OCI-LY7 (cell line): ENCODE results near the gene ARX. TPM values are rescaled to one million over a fixed set of nuclear protein-coding genes. Genes with fewer than 3 reads are reported as not detected.

Experiments
- BruUV-seq: library from RNA; stranded (reverse); fragments of 400-500 nt; replicated peaks from 2 replicates; lab custom pipeline; 2021; lab: Mats Ljungman, UMichigan
- CTCF ChIA-PET: fragments of 300-600 bp; sonication (Branson Sonifier 250); formaldehyde crosslinking; loops from one replicate; lab custom pipeline; 2022; ENCODE audit warnings: antibody characterized with exemption; ENCODE audit not compliant: unreplicated experiment; lab: Charles Lee
- POLR2A ChIA-PET: fragments of 300-600 bp; sonication (Branson Sonifier 250); formaldehyde crosslinking; loops from one replicate; lab custom pipeline; 2022; ENCODE audit warnings: antibody characterized with exemption; lab: Charles Lee
- DNase-seq: peaks from one replicate; pipeline ENCODE4 v3.0.0-alpha.2; 2015; ENCODE audit warnings: low spot score
- H2AFZ ChIP-seq: fragments of 200-600 bp; sonication (generic), shearing (Covaris generic); 2 replicates; pipeline ENCODE4 v1.6.1; 2014; ENCODE audit warnings: mild to moderate bottlenecking, antibody characterized with exemption, low read length, moderate library complexity
- H3K27ac ChIP-seq: fragments of 200-600 bp; sonication (generic); 2 replicates; pipeline ENCODE4 v1.5.1; 2014; ENCODE audit warnings: mixed run types, low read depth, mild to moderate bottlenecking, moderate library complexity, low read length, inconsistent platforms; ENCODE audit not compliant: poor library complexity, severe bottlenecking
- H3K36me3 ChIP-seq: fragments of 200-600 bp; sonication (generic); 2 replicates; pipeline ENCODE4 v1.6.1; 2014; ENCODE audit warnings: mild to moderate bottlenecking, antibody characterized with exemption, low read length, moderate library complexity, mixed read lengths; ENCODE audit not compliant: insufficient read depth
- H3K4me1 ChIP-seq: fragments of 200-600 bp; sonication (generic); 2 replicates; pipeline ENCODE4 v1.5.1; 2014; ENCODE audit warnings: mild to moderate bottlenecking, low read length; ENCODE audit not compliant: insufficient read depth, poor library complexity, severe bottlenecking
- H3K4me2 ChIP-seq: fragments of 200-600 bp; sonication (generic); 2 replicates; pipeline ENCODE4 v1.6.1; 2014; ENCODE audit warnings: mild to moderate bottlenecking, low read length
- H3K4me3 ChIP-seq: fragments of 200-600 bp; sonication (generic); 2 replicates; pipeline ENCODE4 v1.5.1; 2014; ENCODE audit warnings: mild to moderate bottlenecking, low read depth, low read length; ENCODE audit not compliant: poor library complexity, severe bottlenecking
- H3K79me2 ChIP-seq: fragments of 200-600 bp; sonication (generic); 2 replicates; pipeline ENCODE4 v1.6.1; 2016; ENCODE audit warnings: low read depth, mild to moderate bottlenecking, low read length, moderate library complexity, mixed read lengths; ENCODE audit not compliant: insufficient read depth
- H3K9me2 ChIP-seq: fragments of 200-600 bp; sonication (generic); 2 replicates; pipeline ENCODE4 v1.6.1; 2016; ENCODE audit warnings: mild to moderate bottlenecking, low read length, mixed read lengths; ENCODE audit not compliant: insufficient read depth
- H3K9me3 ChIP-seq: fragments of 200-600 bp; sonication (generic); 2 replicates; pipeline ENCODE4 v1.6.1; 2014; ENCODE audit warnings: mild to moderate bottlenecking, mixed run types, low read length, mixed read lengths
- H4K20me1 ChIP-seq: fragments of 200-600 bp; sonication (generic); 2 replicates; pipeline ENCODE4 v1.6.1; 2014; ENCODE audit warnings: mild to moderate bottlenecking, antibody characterized with exemption, low read length, moderate library complexity, mixed read lengths; ENCODE audit not compliant: insufficient read depth
- CTCF ChIP-seq: fragments of 200-600 bp; sonication (generic); conservative IDR thresholded peaks from 2 replicates; pipeline ENCODE4 v1.5.1; 2014; ENCODE audit warnings: mild to moderate bottlenecking, antibody characterized with exemption, low read length, moderate library complexity, mixed read lengths
- EZH2phosphoT487 ChIP-seq: fragments of 200-600 bp; sonication (generic); IDR thresholded peaks from 2 replicates; pipeline ENCODE4 v1.6.1; 2018; ENCODE audit warnings: low read depth, borderline replicate concordance, mild to moderate bottlenecking, mixed run types, antibody characterized with exemption, low read length, moderate library complexity, mixed read lengths
- intact Hi-C: fragments of 100-400 bp; cut with micrococcal nuclease; formaldehyde crosslinking; loops from one replicate; pipeline ENCODE4 v1.10.0; 2022; ENCODE audit not compliant: unreplicated experiment
- total RNA-seq, 2 experiments: library from RNA; depleted of rRNA in 1 of 2; stranded (reverse); fragments of >200 nt in 1 of 2; shearing (Covaris generic) in 1 of 2; gene quantifications; 2 replicates each; pipeline ENCODE4 v1.2.3, GENCODE V29; 2014 to 2022

The ARX gene
- total RNA-seq, 2 experiments from 2014 or later: 0.11 TPM; not detected in 1

GRCh38 chrX:25020391-25020904, 4.7 kb upstream of the ARX start:
- Histone ChIP-seq H2AFZ (no peak overlapping the region), H3K4me3 (peak overlapping the region; percentile 19), H4K20me1 (no peaks in the 10 kb centered on the region), H3K79me2 (no peaks in the 10 kb centered on the region), H3K4me2 (peak overlapping the region; percentile 50; the same call in 1 of the 2 replicates), H3K9me2 (no peaks in the 10 kb centered on the region), H3K36me3 (no peaks in the 10 kb centered on the region), H3K4me1 (no peaks in the 10 kb centered on the region), H3K9me3 (no peaks in the 10 kb centered on the region), H3K27ac (no peak overlapping the region)
- CTCF ChIA-PET: interaction anchor here (0.6 to 1.3 kb wide), 3 partner anchors 29 to 220 kb away, joined by 3 to 4 read pairs (median 3); no protein-coding TSS in a partner anchor
- intact Hi-C loops: loop anchor here (2.0 to 5.0 kb wide), 2 partner anchors 182 to 268 kb away; no protein-coding TSS in a partner anchor
- no peak for DNase-seq
- POLR2A ChIA-PET: interaction anchor here (0.9 kb wide), 1 partner anchor 181 kb away, joined by 3 read pairs; no protein-coding TSS in a partner anchor
- BruUV-seq: no TSS peak
- TF ChIP-seq EZH2phosphoT487 (no peak), CTCF (no peak)

GRCh38 chrX:25019707-25020390, 4.1 kb upstream of the ARX start:
- Histone ChIP-seq H3K9me2 (no peaks in the 10 kb centered on the region), H2AFZ (no peak overlapping the region), H4K20me1 (no peaks in the 10 kb centered on the region), H3K4me2 (no peak overlapping the region), H3K4me1 (no peaks in the 10 kb centered on the region), H3K36me3 (no peaks in the 10 kb centered on the region), H3K4me3 (no peak overlapping the region), H3K27ac (no peak overlapping the region), H3K9me3 (no peaks in the 10 kb centered on the region), H3K79me2 (no peaks in the 10 kb centered on the region)
- intact Hi-C loops: loop anchor here (2.0 to 5.0 kb wide), 2 partner anchors 181 to 268 kb away; no protein-coding TSS in a partner anchor
- BruUV-seq: no TSS peak
- TF ChIP-seq CTCF: no peak
- TF ChIP-seq EZH2phosphoT487: no peak
- CTCF ChIA-PET: interaction anchor here (0.6 kb wide), 2 partner anchors 28 to 220 kb away, joined by 3 to 4 read pairs; no protein-coding TSS in a partner anchor
- POLR2A ChIA-PET: interaction anchor here (0.9 kb wide), 1 partner anchor 181 kb away, joined by 3 read pairs; no protein-coding TSS in a partner anchor
- DNase-seq: no peak
